IPS-20b (cell line): ENCODE measurements around the gene GIMAP7.
"Not testable (repeated sequence)": the region's sequence is repeated elsewhere in the genome, so short reads cannot be mapped to it uniquely, and the experiment has no call there.

ENCODE experiments used
- H3K27ac ChIP-seq: one replicate; pipeline ENCODE4 v1.5.1; 2013; ENCODE audit warnings: low read length
- H3K27me3 ChIP-seq: 2 replicates; pipeline ENCODE4 v1.6.1; 2013; ENCODE audit warnings: mild to moderate bottlenecking, low read length, inconsistent platforms; ENCODE audit not compliant: insufficient read depth
- H3K36me3 ChIP-seq: 2 replicates; pipeline ENCODE4 v1.6.1; 2013; ENCODE audit warnings: low read depth, mild to moderate bottlenecking, inconsistent platforms, low read length, moderate library complexity; ENCODE audit not compliant: insufficient read depth
- H3K4me1 ChIP-seq: 2 replicates; pipeline ENCODE4 v1.6.1; 2013; ENCODE audit warnings: mild to moderate bottlenecking, control low read depth, inconsistent platforms, low read length, moderate library complexity; ENCODE audit not compliant: insufficient read depth
- H3K4me3 ChIP-seq: 2 replicates; pipeline ENCODE4 v1.5.1; 2013; ENCODE audit warnings: mild to moderate bottlenecking, low read length, inconsistent platforms
- H3K9ac ChIP-seq: 2 replicates; pipeline ENCODE4 v1.6.1; 2013; ENCODE audit warnings: low read depth, mild to moderate bottlenecking, inconsistent platforms, low read length, moderate library complexity
- H3K9me3 ChIP-seq: 2 replicates; pipeline ENCODE4 v1.6.1; 2013; ENCODE audit warnings: mild to moderate bottlenecking, low read depth, low read length, inconsistent platforms; ENCODE audit not compliant: insufficient read depth

Gene GIMAP7

DNA sequence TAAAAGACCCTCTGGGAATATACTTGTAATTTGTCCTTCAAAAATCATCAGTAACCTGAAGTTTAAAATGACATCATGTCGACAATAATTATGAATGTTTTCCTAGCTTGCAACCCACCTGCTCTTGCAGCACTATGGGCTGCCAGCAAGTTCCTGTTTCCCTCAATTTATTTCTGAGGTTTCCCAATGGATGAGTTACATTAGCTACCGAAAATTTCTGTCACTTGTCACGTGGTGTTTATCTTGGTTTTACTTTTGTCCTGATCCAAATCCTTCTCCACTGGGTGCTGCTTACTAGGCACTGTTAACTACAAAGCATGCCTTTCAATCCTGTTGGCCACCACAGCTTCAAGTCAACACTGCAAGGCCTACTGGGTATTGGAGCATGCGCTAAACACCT lies 32.8 kb upstream of the GIMAP7 start:
- Histone ChIP-seq H3K27ac (no peak overlapping the region), H3K36me3 (no peaks in the 10 kb centered on the region), H3K4me3 (no peak overlapping the region), H3K4me1 (no peaks in the 10 kb centered on the region), H3K9me3 (no peaks in the 10 kb centered on the region), H3K27me3 (no peaks in the 10 kb centered on the region; the same call in 1 of the 2 replicates), H3K9ac (no peak overlapping the region)

- H3K27me3 ChIP-seq, H3K9ac ChIP-seq, H3K27ac ChIP-seq, H3K4me1 ChIP-seq, H3K36me3 ChIP-seq, H3K9me3 ChIP-seq, H3K4me3 ChIP-seq: not testable (repeated sequence)
Observed at GRCh38 chr7:150483514-150483913, 31.2 kb upstream of the GIMAP7 start.

DNA sequence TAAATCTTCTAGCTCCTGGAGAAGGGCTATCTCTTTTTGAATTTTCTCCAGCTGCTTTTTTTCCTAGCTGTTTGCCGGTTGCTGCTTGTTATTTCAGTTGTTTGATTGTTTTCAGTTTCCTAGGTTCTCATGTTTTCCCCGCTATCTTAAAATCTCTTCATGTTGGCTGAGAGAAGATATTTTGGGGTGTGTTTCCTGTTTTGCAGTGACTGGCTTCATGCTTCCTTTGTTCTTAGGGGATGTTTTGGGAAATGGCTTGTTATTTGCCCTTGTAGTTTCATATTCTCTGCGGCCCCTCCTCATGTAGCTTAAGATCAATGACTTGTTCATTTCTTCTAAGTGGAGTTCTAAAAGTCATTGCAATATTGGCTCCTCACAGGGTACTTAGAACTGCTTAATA lies 30.6 kb upstream of the GIMAP7 start:
- H3K27me3 ChIP-seq, H3K36me3 ChIP-seq, H3K9me3 ChIP-seq, H3K4me3 ChIP-seq, H3K27ac ChIP-seq, H3K9ac ChIP-seq, H3K4me1 ChIP-seq: not testable (repeated sequence)

DNA sequence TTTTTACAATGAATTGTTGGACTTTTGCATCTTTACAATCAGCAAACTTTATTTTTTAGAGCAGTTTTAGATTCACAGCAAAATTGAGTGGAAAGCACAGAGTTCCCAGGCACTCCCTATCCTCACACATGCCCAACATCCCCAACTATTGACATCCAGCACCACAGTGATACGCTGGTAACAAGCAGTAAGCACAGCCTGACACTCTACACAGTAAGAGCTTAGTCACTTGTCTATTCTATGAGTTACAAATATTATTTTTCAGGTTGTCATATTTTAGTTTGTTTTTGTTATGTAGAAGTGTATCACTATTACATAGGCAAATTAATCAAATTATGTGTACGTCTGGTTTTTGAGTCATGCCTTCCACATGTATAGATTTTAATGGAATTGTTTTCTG lies 27.0 kb upstream of the GIMAP7 start:
- H3K36me3 ChIP-seq = no peaks in the 10 kb centered on the region
- no peaks in the 10 kb centered on the region for H3K4me1 ChIP-seq
- H3K27ac ChIP-seq = no peak overlapping the region
- no peaks in the 10 kb centered on the region for H3K9me3 ChIP-seq
- no peak overlapping the region for H3K9ac ChIP-seq
- no peaks in the 10 kb centered on the region for H3K27me3 ChIP-seq
- H3K4me3 ChIP-seq = no peak overlapping the region

DNA sequence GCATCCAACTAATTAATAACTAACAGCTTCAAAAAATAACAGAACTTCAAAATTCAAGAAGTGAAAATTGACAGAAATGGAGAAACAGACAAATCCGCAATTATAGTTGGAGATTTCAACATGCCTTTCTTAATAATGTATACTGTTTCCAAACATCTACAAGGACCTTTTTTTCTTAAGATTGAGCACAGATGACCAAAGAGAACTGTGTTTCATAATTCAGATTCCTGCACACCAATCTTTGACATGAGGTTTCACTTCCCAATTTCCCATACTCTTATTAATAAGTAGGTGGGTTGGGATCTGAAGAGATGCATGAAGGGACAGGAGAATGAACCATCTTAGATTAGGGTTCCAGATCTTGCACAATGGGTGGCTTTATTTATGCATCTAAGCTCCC lies 24.9 kb upstream of the GIMAP7 start:
- H3K4me3 ChIP-seq = no peak overlapping the region
- no peaks in the 10 kb centered on the region for H3K4me1 ChIP-seq
- H3K9ac ChIP-seq = no peak overlapping the region
- H3K9me3 ChIP-seq = no peaks in the 10 kb centered on the region
- H3K27ac ChIP-seq = no peak overlapping the region
- no peaks in the 10 kb centered on the region for H3K36me3 ChIP-seq
- H3K27me3 ChIP-seq = no peaks in the 10 kb centered on the region

GRCh38 chr7:150493442-150493841 lies 21.2 kb upstream of the GIMAP7 start:
- not testable (repeated sequence) for H3K36me3 ChIP-seq, H3K4me1 ChIP-seq, H3K9me3 ChIP-seq, H3K9ac ChIP-seq, H3K27me3 ChIP-seq, H3K27ac ChIP-seq, H3K4me3 ChIP-seq

GRCh38 chr7:150502519-150502918 lies 12.2 kb upstream of the GIMAP7 start:
- Histone ChIP-seq H3K36me3 (no peaks in the 10 kb centered on the region), H3K4me3 (no peak overlapping the region), H3K4me1 (no peaks in the 10 kb centered on the region), H3K9me3 (no peaks in the 10 kb centered on the region), H3K9ac (no peak overlapping the region), H3K27me3 (no peaks in the 10 kb centered on the region), H3K27ac (no peak overlapping the region)

DNA sequence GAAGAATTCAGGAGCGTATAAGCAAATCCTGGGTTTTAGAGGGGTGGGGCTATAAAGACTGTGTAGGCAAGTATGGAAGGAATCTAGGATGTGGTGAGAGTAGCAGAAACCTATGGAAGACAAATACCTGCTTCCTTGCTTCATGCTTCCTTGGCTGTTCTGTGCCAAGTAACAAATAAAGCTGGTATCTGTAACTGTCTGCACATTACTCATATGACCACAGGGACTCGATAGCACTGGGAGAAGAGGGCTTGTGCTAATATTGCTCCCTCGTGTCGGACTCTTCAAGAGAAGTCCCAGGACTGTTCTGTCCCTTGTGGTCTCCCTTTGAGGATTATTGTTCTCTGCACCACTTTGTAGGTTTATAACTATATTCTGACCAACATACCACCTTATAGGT lies 11.5 kb upstream of the GIMAP7 start:
- Histone ChIP-seq H3K4me3 (no peak overlapping the region), H3K36me3 (no peaks in the 10 kb centered on the region), H3K27ac (no peak overlapping the region), H3K9me3 (no peaks in the 10 kb centered on the region), H3K4me1 (no peaks in the 10 kb centered on the region), H3K9ac (no peak overlapping the region), H3K27me3 (no peaks in the 10 kb centered on the region)

GRCh38 chr7:150503581-150503980 lies 11.1 kb upstream of the GIMAP7 start:
- no peak overlapping the region for H3K27ac ChIP-seq
- no peak overlapping the region for H3K4me3 ChIP-seq
- H3K4me1 ChIP-seq = no peaks in the 10 kb centered on the region
- no peaks in the 10 kb centered on the region for H3K36me3 ChIP-seq
- H3K9ac ChIP-seq = no peak overlapping the region
- no peaks in the 10 kb centered on the region for H3K9me3 ChIP-seq
- no peaks in the 10 kb centered on the region for H3K27me3 ChIP-seq

GRCh38 chr7:150507947-150508602 lies 6.6 kb upstream of the GIMAP7 start:
- Histone ChIP-seq H3K4me1 (no peaks in the 10 kb centered on the region), H3K9ac (no peak overlapping the region), H3K27ac (no peak overlapping the region), H3K27me3 (no peaks in the 10 kb centered on the region), H3K36me3 (no peaks in the 10 kb centered on the region), H3K9me3 (no peaks in the 10 kb centered on the region), H3K4me3 (no peak overlapping the region)

DNA sequence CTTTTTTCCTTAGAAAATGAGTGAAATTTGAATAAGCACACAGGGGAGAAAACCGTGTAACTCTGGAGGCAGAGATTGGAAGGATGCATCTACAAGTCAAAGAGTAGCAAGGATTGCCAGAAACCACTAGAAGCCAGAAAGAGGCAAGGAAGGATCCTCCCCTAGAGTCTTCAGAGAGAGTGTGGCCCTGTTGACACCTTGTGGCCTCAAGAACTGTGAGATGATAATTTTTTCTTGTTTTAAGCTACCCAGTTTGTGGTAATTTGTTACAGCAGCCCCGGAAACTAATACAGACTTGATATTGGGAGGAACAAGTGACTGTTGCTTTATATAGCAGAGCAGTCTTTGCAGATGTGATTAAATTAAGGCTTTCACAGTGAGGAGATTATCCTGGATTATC lies 3.6 kb upstream of the GIMAP7 start:
- Histone ChIP-seq H3K27me3 (no peaks in the 10 kb centered on the region; the same call in 1 of the 2 replicates), H3K9me3 (no peaks in the 10 kb centered on the region), H3K4me1 (no peaks in the 10 kb centered on the region), H3K4me3 (no peak overlapping the region), H3K9ac (no peak overlapping the region), H3K27ac (no peak overlapping the region), H3K36me3 (no peaks in the 10 kb centered on the region)

- H3K9me3 ChIP-seq = no peaks in the 10 kb centered on the region
Observed at GRCh38 chr7:150513758-150514157, 914 bp upstream of the GIMAP7 start.

More at GRCh38 chr7:150513758-150514157, 914 bp upstream of the GIMAP7 start:
- Histone ChIP-seq H3K27ac (no peak overlapping the region), H3K27me3 (no peaks in the 10 kb centered on the region; the same call in 1 of the 2 replicates), H3K4me1 (no peaks in the 10 kb centered on the region), H3K9ac (no peak overlapping the region), H3K36me3 (no peaks in the 10 kb centered on the region), H3K4me3 (no peak overlapping the region)
